Breast epithelium (tissue), 3 donors: Measurements from ENCODE around the gene PDK2.

Experiments used
- POLR2A ChIP-seq: fragments of 450-650 bp; IDR thresholded peaks from one replicate; pipeline ENCODE4 v1.6.1; 2016; ENCODE audit warnings: antibody characterized with exemption, mild to moderate bottlenecking, moderate library complexity
- TF ChIP-seq, protein P1 (sequence below), 3 donors: fragments of 450-650 bp; IDR thresholded peaks; one replicate each; pipeline ENCODE4 v1.5.1; 2016 to 2017; ENCODE audit warnings: antibody characterized with exemption in 3 of 3, mild to moderate bottlenecking in 3 of 3, moderate library complexity in 3 of 3

DNA sequence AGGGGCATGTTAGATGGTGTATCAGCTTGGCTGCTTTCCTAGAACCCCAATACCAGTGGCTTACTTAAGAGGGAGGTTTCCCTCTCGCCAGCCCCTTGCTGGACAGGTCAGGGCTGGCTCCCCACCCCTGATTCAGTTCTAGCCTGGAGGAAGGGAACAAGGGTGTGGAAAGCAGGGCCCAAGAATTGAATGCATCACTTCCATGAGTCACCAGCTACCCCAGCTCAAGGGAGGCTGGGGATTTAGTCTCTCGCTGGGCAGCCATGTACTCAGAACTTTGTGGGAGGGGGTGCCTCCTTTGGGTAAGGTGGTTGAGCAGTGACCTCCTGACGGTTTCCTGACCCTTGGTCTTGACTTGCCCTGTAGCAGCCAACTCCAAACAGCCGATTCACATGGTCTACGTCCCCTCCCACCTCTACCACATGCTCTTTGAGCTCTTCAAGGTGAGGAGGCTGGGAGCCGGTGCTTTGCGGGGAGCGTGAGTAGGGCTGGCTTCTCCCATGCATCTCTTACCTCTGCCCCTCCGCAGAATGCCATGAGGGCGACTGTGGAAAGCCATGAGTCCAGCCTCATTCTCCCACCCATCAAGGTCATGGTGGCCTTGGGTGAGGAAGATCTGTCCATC lies 12.8 kb downstream of the PDK2 start:
- TF ChIP-seq POLR2A: no peak
- TF ChIP-seq, protein P1, sequence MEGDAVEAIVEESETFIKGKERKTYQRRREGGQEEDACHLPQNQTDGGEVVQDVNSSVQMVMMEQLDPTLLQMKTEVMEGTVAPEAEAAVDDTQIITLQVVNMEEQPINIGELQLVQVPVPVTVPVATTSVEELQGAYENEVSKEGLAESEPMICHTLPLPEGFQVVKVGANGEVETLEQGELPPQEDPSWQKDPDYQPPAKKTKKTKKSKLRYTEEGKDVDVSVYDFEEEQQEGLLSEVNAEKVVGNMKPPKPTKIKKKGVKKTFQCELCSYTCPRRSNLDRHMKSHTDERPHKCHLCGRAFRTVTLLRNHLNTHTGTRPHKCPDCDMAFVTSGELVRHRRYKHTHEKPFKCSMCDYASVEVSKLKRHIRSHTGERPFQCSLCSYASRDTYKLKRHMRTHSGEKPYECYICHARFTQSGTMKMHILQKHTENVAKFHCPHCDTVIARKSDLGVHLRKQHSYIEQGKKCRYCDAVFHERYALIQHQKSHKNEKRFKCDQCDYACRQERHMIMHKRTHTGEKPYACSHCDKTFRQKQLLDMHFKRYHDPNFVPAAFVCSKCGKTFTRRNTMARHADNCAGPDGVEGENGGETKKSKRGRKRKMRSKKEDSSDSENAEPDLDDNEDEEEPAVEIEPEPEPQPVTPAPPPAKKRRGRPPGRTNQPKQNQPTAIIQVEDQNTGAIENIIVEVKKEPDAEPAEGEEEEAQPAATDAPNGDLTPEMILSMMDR (IDR thresholded peaks at IDR 0.05): no peak
